ENCODE results near the gene KIF12. TPM values are rescaled to one million over a fixed set of nuclear protein-coding genes. Genes with fewer than 3 reads are reported as not detected.

KIF12 gene
- total and polyA plus RNA-seq, 2 of the 13 experiments (the other 11 are each of a cell fraction or from before 2014, with no cell fraction given) = 1.8 to 12.5 TPM

- TF ChIP-seq TCF7 (IDR thresholded peaks at IDR 0.05; ENCODE audit: low read depth) (no peak), ZC3H13 (CRISPR knock-in tag; IDR thresholded peaks at IDR 0.05) (no peak), ZNF263 (CRISPR knock-in tag; IDR thresholded peaks at IDR 0.05) (no peak), RFXAP (CRISPR knock-in tag; IDR thresholded peaks at IDR 0.05; ENCODE audit: borderline replicate concordance) (no peak; the same call in 1 of the 2 replicates), ZNF546 (CRISPR knock-in tag; conservative IDR thresholded peaks at IDR 0.05) (no peak), HDAC6 (IDR thresholded peaks at IDR 0.05; ENCODE audit: low read depth, low read length) (no peak), SMC3 (IDR thresholded peaks at IDR 0.05; ENCODE audit: low read length) (no peak), ZNF629 (CRISPR knock-in tag; conservative IDR thresholded peaks at IDR 0.05) (no peak), MTA1 (CRISPR knock-in tag; IDR thresholded peaks at IDR 0.05; ENCODE audit: borderline replicate concordance) (no peak), ZKSCAN8 (CRISPR knock-in tag; IDR thresholded peaks at IDR 0.05; ENCODE audit: borderline replicate concordance) (no peak), ZBTB1 (CRISPR knock-in tag; IDR thresholded peaks at IDR 0.05; ENCODE audit: borderline replicate concordance) (no peak), HNF1A (IDR thresholded peaks at IDR 0.05; ENCODE audit: low read depth) (no peak), HNF1A (CRISPR knock-in tag; IDR thresholded peaks at IDR 0.05; ENCODE audit: borderline replicate concordance) (no peak; the same call in 1 of the 2 replicates), SP140L (CRISPR knock-in tag; IDR thresholded peaks at IDR 0.05; ENCODE audit: borderline replicate concordance) (no peak), ZNF235 (CRISPR knock-in tag; IDR thresholded peaks at IDR 0.05; ENCODE audit: borderline replicate concordance) (no peak), ZNF337 (CRISPR knock-in tag; IDR thresholded peaks at IDR 0.05; ENCODE audit: borderline replicate concordance, low read depth) (no peak), ELK4 (CRISPR knock-in tag; IDR thresholded peaks at IDR 0.05; ENCODE audit: borderline replicate concordance) (no peak), RBM39 (IDR thresholded peaks at IDR 0.05; ENCODE audit: low read depth, low read length, poor library complexity, severe bottlenecking) (peak; percentile 50), SALL2 (CRISPR knock-in tag; IDR thresholded peaks at IDR 0.05) (no peak)
- TF ChIP-seq, protein P1, sequence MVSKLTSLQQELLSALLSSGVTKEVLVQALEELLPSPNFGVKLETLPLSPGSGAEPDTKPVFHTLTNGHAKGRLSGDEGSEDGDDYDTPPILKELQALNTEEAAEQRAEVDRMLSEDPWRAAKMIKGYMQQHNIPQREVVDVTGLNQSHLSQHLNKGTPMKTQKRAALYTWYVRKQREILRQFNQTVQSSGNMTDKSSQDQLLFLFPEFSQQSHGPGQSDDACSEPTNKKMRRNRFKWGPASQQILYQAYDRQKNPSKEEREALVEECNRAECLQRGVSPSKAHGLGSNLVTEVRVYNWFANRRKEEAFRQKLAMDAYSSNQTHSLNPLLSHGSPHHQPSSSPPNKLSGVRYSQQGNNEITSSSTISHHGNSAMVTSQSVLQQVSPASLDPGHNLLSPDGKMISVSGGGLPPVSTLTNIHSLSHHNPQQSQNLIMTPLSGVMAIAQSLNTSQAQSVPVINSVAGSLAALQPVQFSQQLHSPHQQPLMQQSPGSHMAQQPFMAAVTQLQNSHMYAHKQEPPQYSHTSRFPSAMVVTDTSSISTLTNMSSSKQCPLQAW (CRISPR knock-in tag; IDR thresholded peaks at IDR 0.05) = peak; percentile 25
- TF ChIP-seq, protein P2, sequence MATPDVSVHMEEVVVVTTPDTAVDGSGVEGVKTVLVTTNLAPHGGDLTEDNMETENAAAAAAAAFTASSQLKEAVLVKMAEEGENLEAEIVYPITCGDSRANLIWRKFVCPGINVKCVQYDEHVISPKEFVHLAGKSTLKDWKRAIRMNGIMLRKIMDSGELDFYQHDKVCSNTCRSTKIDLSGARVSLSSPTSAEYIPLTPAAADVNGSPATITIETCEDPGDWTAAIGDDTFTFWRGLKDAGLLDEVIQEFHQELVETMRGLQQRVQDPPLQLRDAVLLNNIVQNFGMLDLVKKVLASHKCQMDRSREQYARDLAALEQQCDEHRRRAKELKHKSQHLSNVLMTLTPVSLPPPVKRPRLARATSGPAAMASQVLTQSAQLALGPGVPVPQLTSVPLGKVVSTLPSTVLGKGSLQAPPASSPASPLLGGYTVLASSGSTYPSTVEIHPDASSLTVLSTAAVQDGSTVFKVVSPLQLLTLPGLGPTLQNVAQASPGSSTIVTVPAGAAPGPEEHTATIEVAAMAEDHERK (CRISPR knock-in tag; IDR thresholded peaks at IDR 0.05; ENCODE audit: low read depth) = no peak
These were observed 39.9 kb downstream of the KIF12 start (continued) for GRCh38 chr9:114059047-114059803.
